ENCODE data around the gene FCRL5.

Gene FCRL5

GRCh38 chr1:157551694-157552693 is at the start of gene FCRL5:
FCRL5 (minus strand) TSS chr1:157552515; CDS start chr1:157552362, 153 bp downstream.
- no peaks in the 10 kb centered on the region for H3K4me1 ChIP-seq (ENCODE audit: insufficient read depth, low read length)
- TF ChIP-seq EZH2 (IDR thresholded peaks at IDR 0.05; ENCODE audit: borderline replicate concordance, low read depth, low read length, severe bottlenecking) (no peak), CTCF (IDR thresholded peaks at IDR 0.05; ENCODE audit: borderline replicate concordance, extremely low read depth, low read length, poor library complexity, severe bottlenecking) (no peak)
- H3K79me2 ChIP-seq (ENCODE audit: insufficient read depth, low read length), result no peaks in the 10 kb centered on the region
- no peak within 1 kb of the TSS for H2AFZ ChIP-seq (ENCODE audit: low read depth, low read length)
- H4K20me1 ChIP-seq (ENCODE audit: insufficient read depth, low read length), result no peaks in the 10 kb centered on the region
- no peak within 1 kb of the TSS for H3K27ac ChIP-seq (ENCODE audit: low read length)
- DNase-seq (no peak), ATAC-seq (ENCODE audit: insufficient read depth, low read depth) (peak; percentile 63; the same call in 2 of the 3 replicates)
- H3K9ac ChIP-seq (ENCODE audit: low read depth, low read length), result no peak within 1 kb of the TSS
- H3K4me2 ChIP-seq (ENCODE audit: insufficient read depth, low read length), result no peak within 1 kb of the TSS
- H3K36me3 ChIP-seq (ENCODE audit: insufficient read depth, low read length), result no peaks in the 10 kb centered on the region
- H3K27me3 ChIP-seq (ENCODE audit: insufficient read depth, low read length, poor library complexity), result peaks cover 6% of the 10 kb centered on the region
- no peaks in the 10 kb centered on the region for H3K9me3 ChIP-seq (ENCODE audit: insufficient read depth, low read length, severe bottlenecking)
- H3K4me3 ChIP-seq (ENCODE audit: low read depth in 1 of 2, low read length in 2 of 2), result no peak within 1 kb of the TSS

- Histone ChIP-seq H3K9me3 (ENCODE audit: insufficient read depth, low read length, severe bottlenecking) (no peaks in the 10 kb centered on the region), H3K4me1 (ENCODE audit: insufficient read depth, low read length) (peaks cover 36% of the 10 kb centered on the region), H3K27ac (ENCODE audit: low read length) (no peak overlapping the region), H2AFZ (ENCODE audit: low read depth, low read length) (no peak overlapping the region), H3K27me3 (ENCODE audit: insufficient read depth, low read length, poor library complexity) (no peaks in the 10 kb centered on the region), H3K4me2 (ENCODE audit: insufficient read depth, low read length) (no peak overlapping the region), H3K36me3 (ENCODE audit: insufficient read depth, low read length) (no peaks in the 10 kb centered on the region), H4K20me1 (ENCODE audit: insufficient read depth, low read length) (no peaks in the 10 kb centered on the region), H3K4me3 (ENCODE audit: low read depth in 1 of 2, low read length in 2 of 2) (no peak overlapping the region), H3K79me2 (ENCODE audit: insufficient read depth, low read length) (no peaks in the 10 kb centered on the region), H3K9ac (ENCODE audit: low read depth, low read length) (no peak overlapping the region)
- no peak for DNase-seq
- ATAC-seq (ENCODE audit: insufficient read depth, low read depth), result no peak
- no peak for TF ChIP-seq CTCF (IDR thresholded peaks at IDR 0.05; ENCODE audit: borderline replicate concordance, extremely low read depth, low read length, poor library complexity, severe bottlenecking)
- TF ChIP-seq EZH2 (IDR thresholded peaks at IDR 0.05; ENCODE audit: borderline replicate concordance, low read depth, low read length, severe bottlenecking), result no peak
Observed at GRCh38 chr1:157600236-157600635, 47.9 kb upstream of the FCRL5 start.

- H3K27me3 ChIP-seq (ENCODE audit: insufficient read depth, low read length, poor library complexity), result no peaks in the 10 kb centered on the region
- no peaks in the 10 kb centered on the region for H3K36me3 ChIP-seq (ENCODE audit: insufficient read depth, low read length)
- no peak for TF ChIP-seq CTCF (IDR thresholded peaks at IDR 0.05; ENCODE audit: borderline replicate concordance, extremely low read depth, low read length, poor library complexity, severe bottlenecking)
- no peak for TF ChIP-seq EZH2 (IDR thresholded peaks at IDR 0.05; ENCODE audit: borderline replicate concordance, low read depth, low read length, severe bottlenecking)
- H3K4me1 ChIP-seq (ENCODE audit: insufficient read depth, low read length), result peaks cover 43% of the 10 kb centered on the region
- no peak within 1 kb of the TSS for H3K4me3 ChIP-seq (ENCODE audit: low read depth in 1 of 2, low read length in 2 of 2)
- no peak within 1 kb of the TSS for H3K9ac ChIP-seq (ENCODE audit: low read depth, low read length)
- H3K9me3 ChIP-seq (ENCODE audit: insufficient read depth, low read length, severe bottlenecking), result no peaks in the 10 kb centered on the region
- no peak within 1 kb of the TSS for H2AFZ ChIP-seq (ENCODE audit: low read depth, low read length)
- no peaks in the 10 kb centered on the region for H3K79me2 ChIP-seq (ENCODE audit: insufficient read depth, low read length)
- H3K4me2 ChIP-seq (ENCODE audit: insufficient read depth, low read length), result no peak within 1 kb of the TSS
- no peak for ATAC-seq (ENCODE audit: insufficient read depth, low read depth)
- H4K20me1 ChIP-seq (ENCODE audit: insufficient read depth, low read length), result no peaks in the 10 kb centered on the region
- DNase-seq, result no peak
- H3K27ac ChIP-seq (ENCODE audit: low read length), result peak within 1 kb of the TSS; percentile 84; the same call in 1 of the 2 replicates
Observed at GRCh38 chr1:157597959-157598667, 45.8 kb upstream of the FCRL5 start, which contains the start of gene FCRL4. FCRL4 (minus strand) TSS chr1:157598085; CDS start chr1:157597944, 141 bp downstream.

All from DND-41 (cell line).